Astrocyte (in vitro differentiated cells and primary cell): ENCODE measurements around the gene SMIM23. TPM values are rescaled to one million over a fixed set of nuclear protein-coding genes. Genes with fewer than 3 reads are reported as not detected.

Experiments used
- DNase-seq: peaks from one replicate; pipeline ENCODE4 v3.0.0-alpha.2; 2010; ENCODE audit warnings: low read depth
- FAIRE-seq: peaks from 2 replicates; lab custom pipeline; 2011; peaks lifted over from hg19 to GRCh38; lab: Jason Lieb, UNC
- H2AFZ ChIP-seq: 2 replicates; pipeline ENCODE4 v1.6.0; 2012; ENCODE audit warnings: low read depth, low read length, inconsistent platforms
- H3K27ac ChIP-seq: 2 replicates; pipeline ENCODE4 v1.5.1; 2011; ENCODE audit warnings: low read depth, low read length, inconsistent platforms
- H3K27me3 ChIP-seq: 2 replicates; pipeline ENCODE4 v1.6.0; 2011; ENCODE audit warnings: low read length, inconsistent platforms; ENCODE audit not compliant: insufficient read depth
- H3K36me3 ChIP-seq: 2 replicates; pipeline ENCODE4 v1.5.1; 2011; ENCODE audit warnings: low read length, inconsistent platforms; ENCODE audit not compliant: insufficient read depth
- H3K4me1 ChIP-seq: 2 replicates; pipeline ENCODE4 v1.5.1; 2011; ENCODE audit warnings: low read length, inconsistent platforms; ENCODE audit not compliant: insufficient read depth
- H3K4me2 ChIP-seq: 2 replicates; pipeline ENCODE4 v1.6.0; 2012; ENCODE audit warnings: low read length, inconsistent platforms
- H3K4me3 ChIP-seq: 2 replicates; pipeline ENCODE4 v1.5.1; 2011; ENCODE audit warnings: low read depth, mild to moderate bottlenecking, low read length, inconsistent platforms; ENCODE audit not compliant: insufficient read depth
- H3K79me2 ChIP-seq: 2 replicates; pipeline ENCODE4 v1.6.0; 2012; ENCODE audit warnings: mild to moderate bottlenecking, low read length, inconsistent platforms; ENCODE audit not compliant: insufficient read depth
- H3K9ac ChIP-seq: 2 replicates; pipeline ENCODE4 v1.6.0; 2012; ENCODE audit warnings: mild to moderate bottlenecking, low read length, inconsistent platforms
- H3K9me3 ChIP-seq: 2 replicates; pipeline ENCODE4 v1.5.1; 2012; ENCODE audit warnings: low read depth, mild to moderate bottlenecking, low read length, inconsistent platforms; ENCODE audit not compliant: insufficient read depth
- H4K20me1 ChIP-seq: 2 replicates; pipeline ENCODE4 v1.6.0; 2012; ENCODE audit warnings: low read length, inconsistent platforms; ENCODE audit not compliant: insufficient read depth
- H3K27ac Mint-ChIP-seq: one replicate; pipeline ENCODE4 v1.8.0; 2021; ENCODE audit warnings: mild to moderate bottlenecking, mixed read lengths; ENCODE audit not compliant: unreplicated experiment
- H3K27me3 Mint-ChIP-seq: one replicate; pipeline ENCODE4 v1.8.0; 2021; ENCODE audit warnings: low read depth, mixed read lengths; ENCODE audit not compliant: unreplicated experiment
- H3K36me3 Mint-ChIP-seq: one replicate; pipeline ENCODE4 v1.8.0; 2021; ENCODE audit warnings: low read depth, mixed read lengths; ENCODE audit not compliant: unreplicated experiment
- H3K4me1 Mint-ChIP-seq: one replicate; pipeline ENCODE4 v1.8.0; 2021; ENCODE audit warnings: low read depth, mixed read lengths; ENCODE audit not compliant: unreplicated experiment
- H3K4me3 Mint-ChIP-seq: one replicate; pipeline ENCODE4 v1.8.0; 2021; ENCODE audit warnings: mild to moderate bottlenecking, moderate library complexity, mixed read lengths; ENCODE audit not compliant: unreplicated experiment
- H3K9me3 Mint-ChIP-seq: one replicate; pipeline ENCODE4 v1.8.0; 2021; ENCODE audit warnings: mild to moderate bottlenecking, mixed read lengths; ENCODE audit not compliant: unreplicated experiment
- CTCF ChIP-seq: IDR thresholded peaks from 2 replicates; pipeline ENCODE4 v1.5.1; 2011; ENCODE audit warnings: low read depth, mild to moderate bottlenecking, inconsistent platforms, low read length, moderate library complexity; ENCODE audit not compliant: insufficient read depth
- EZH2 ChIP-seq: IDR thresholded peaks from 2 replicates; pipeline ENCODE4 v1.6.1; 2012; ENCODE audit warnings: mild to moderate bottlenecking, low read length, inconsistent platforms; ENCODE audit not compliant: insufficient read depth
- total RNA-seq: library from RNA; stranded (reverse); gene quantifications from 2 replicates; pipeline ENCODE4 v1.2.1, GENCODE V29; 2021

SMIM23 gene
- total RNA-seq, 1 donor from 2014 or later = not detected

- no peak for TF ChIP-seq EZH2
- no peak for TF ChIP-seq CTCF
- peaks cover 2% of the 10 kb centered on the region for H3K9me3 ChIP-seq
- H3K79me2 ChIP-seq = no peaks in the 10 kb centered on the region
- H3K27ac ChIP-seq = no peak overlapping the region
- no peaks in the 10 kb centered on the region for H3K4me1 ChIP-seq
- H3K36me3 Mint-ChIP-seq = peaks cover 6% of the 10 kb centered on the region
- H3K27me3 ChIP-seq = peaks cover 16% of the 10 kb centered on the region
- H3K4me3 ChIP-seq = no peak overlapping the region
- no peak overlapping the region for H3K4me3 Mint-ChIP-seq
- H3K4me1 Mint-ChIP-seq = no peaks in the 10 kb centered on the region
- H3K27ac Mint-ChIP-seq = no peak overlapping the region
- peaks cover 11% of the 10 kb centered on the region for H3K9me3 Mint-ChIP-seq
- FAIRE-seq = no peak
- DNase-seq = no peak
- H4K20me1 ChIP-seq = no peaks in the 10 kb centered on the region
- no peak overlapping the region for H3K4me2 ChIP-seq
- H3K27me3 Mint-ChIP-seq = peaks cover 65% of the 10 kb centered on the region
- no peak overlapping the region for H3K9ac ChIP-seq
- H3K36me3 ChIP-seq = no peaks in the 10 kb centered on the region
- no peak overlapping the region for H2AFZ ChIP-seq
Observed at GRCh38 chr5:171816666-171817065, 31.0 kb downstream of the SMIM23 start.

- Histone ChIP-seq H3K36me3 (no peaks in the 10 kb centered on the region), H3K27me3 (peaks cover 14% of the 10 kb centered on the region), H3K4me1 (no peaks in the 10 kb centered on the region), H3K9ac (no peak overlapping the region), H3K79me2 (no peaks in the 10 kb centered on the region), H3K4me3 (no peak overlapping the region), H2AFZ (no peak overlapping the region), H3K4me2 (no peak overlapping the region), H4K20me1 (no peaks in the 10 kb centered on the region), H3K9me3 (no peaks in the 10 kb centered on the region), H3K27ac (no peak overlapping the region)
- no peak overlapping the region for H3K4me3 Mint-ChIP-seq
- DNase-seq = no peak
- peaks cover 3% of the 10 kb centered on the region for H3K4me1 Mint-ChIP-seq
- TF ChIP-seq EZH2 = no peak
- TF ChIP-seq CTCF = no peak
- H3K27ac Mint-ChIP-seq = no peak overlapping the region
- no peak for FAIRE-seq
- H3K36me3 Mint-ChIP-seq = peaks cover 1% of the 10 kb centered on the region
- peaks cover 57% of the 10 kb centered on the region for H3K27me3 Mint-ChIP-seq
- peaks cover 15% of the 10 kb centered on the region for H3K9me3 Mint-ChIP-seq
Observed at GRCh38 chr5:171820561-171820960, 34.9 kb downstream of the SMIM23 start.

- FAIRE-seq (no peak), DNase-seq (no peak)
- H3K36me3 Mint-ChIP-seq = peaks cover 5% of the 10 kb centered on the region
- TF ChIP-seq EZH2 (no peak), CTCF (no peak)
- H3K27ac Mint-ChIP-seq = no peak overlapping the region
- H3K79me2 ChIP-seq = no peaks in the 10 kb centered on the region
- peaks cover 11% of the 10 kb centered on the region for H3K27me3 ChIP-seq
- H3K27ac ChIP-seq = no peak overlapping the region
- H3K9me3 Mint-ChIP-seq = peaks cover 17% of the 10 kb centered on the region
- H3K4me1 ChIP-seq = no peaks in the 10 kb centered on the region
- no peaks in the 10 kb centered on the region for H3K36me3 ChIP-seq
- no peaks in the 10 kb centered on the region for H3K9me3 ChIP-seq
- H2AFZ ChIP-seq = no peak overlapping the region
- no peak overlapping the region for H3K4me2 ChIP-seq
- no peak overlapping the region for H3K4me3 ChIP-seq
- peaks cover 52% of the 10 kb centered on the region for H3K27me3 Mint-ChIP-seq
- no peak overlapping the region for H3K4me3 Mint-ChIP-seq
- no peak overlapping the region for H3K9ac ChIP-seq
- H4K20me1 ChIP-seq = no peaks in the 10 kb centered on the region
- peaks cover 10% of the 10 kb centered on the region for H3K4me1 Mint-ChIP-seq
Observed at GRCh38 chr5:171821286-171821685, 35.7 kb downstream of the SMIM23 start.
